ENCODE measurements around the gene GGT7.

GRCh38 chr20:34915749-34916455, 43.2 kb upstream of the GGT7 start:
- TF ChIP-seq CTCF (conservative IDR thresholded peaks at IDR 0.05; ENCODE audit: low read length) = no peak
- TF ChIP-seq EZH2phosphoT487 (IDR thresholded peaks at IDR 0.05; ENCODE audit: borderline replicate concordance, low read depth, low read length) = no peak
